RPMI8226 (cell line): ENCODE data around the gene ILKAP.

ENCODE experiments used
- DNase-seq: peaks from one replicate; pipeline ENCODE4 v3.0.0-alpha.2; 2015

ILKAP gene

GRCh38 chr2:238163481-238164198 is 39.9 kb downstream of the ILKAP start:
- no peak for DNase-seq

- DNase-seq: no peak
Measured at GRCh38 chr2:238162846-238163441, 40.6 kb downstream of the ILKAP start.

DNA sequence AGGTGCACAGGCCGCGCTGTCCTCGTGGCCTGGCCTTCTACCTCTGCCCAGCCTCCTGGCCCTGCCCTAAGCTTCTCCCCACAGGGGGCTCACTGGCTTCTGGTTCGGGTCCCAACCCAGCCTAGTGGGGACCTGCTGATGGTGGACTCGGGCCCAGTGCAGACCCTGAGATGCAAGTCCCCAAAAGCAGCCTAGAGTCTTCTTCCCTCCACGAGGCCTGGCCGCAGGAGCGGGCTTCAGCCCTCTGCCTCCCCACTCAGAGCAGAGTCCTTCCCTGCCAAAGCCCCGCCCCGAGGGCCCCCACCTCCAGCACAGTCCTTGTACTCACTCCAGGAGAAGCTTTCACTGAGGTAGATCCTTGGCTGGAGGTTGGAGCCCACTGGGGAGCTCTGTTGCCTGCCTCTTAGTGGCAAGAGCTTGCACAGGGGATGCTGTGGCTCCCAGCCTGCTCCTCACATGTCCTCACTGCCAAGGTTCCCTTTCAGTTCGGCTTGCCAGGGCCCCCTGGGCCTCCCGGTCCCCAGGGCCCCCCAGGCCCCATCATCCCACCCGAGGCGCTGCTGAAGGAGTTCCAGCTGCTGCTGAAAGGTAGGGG is 41.1 kb downstream of the ILKAP start:
- no peak for DNase-seq

DNA sequence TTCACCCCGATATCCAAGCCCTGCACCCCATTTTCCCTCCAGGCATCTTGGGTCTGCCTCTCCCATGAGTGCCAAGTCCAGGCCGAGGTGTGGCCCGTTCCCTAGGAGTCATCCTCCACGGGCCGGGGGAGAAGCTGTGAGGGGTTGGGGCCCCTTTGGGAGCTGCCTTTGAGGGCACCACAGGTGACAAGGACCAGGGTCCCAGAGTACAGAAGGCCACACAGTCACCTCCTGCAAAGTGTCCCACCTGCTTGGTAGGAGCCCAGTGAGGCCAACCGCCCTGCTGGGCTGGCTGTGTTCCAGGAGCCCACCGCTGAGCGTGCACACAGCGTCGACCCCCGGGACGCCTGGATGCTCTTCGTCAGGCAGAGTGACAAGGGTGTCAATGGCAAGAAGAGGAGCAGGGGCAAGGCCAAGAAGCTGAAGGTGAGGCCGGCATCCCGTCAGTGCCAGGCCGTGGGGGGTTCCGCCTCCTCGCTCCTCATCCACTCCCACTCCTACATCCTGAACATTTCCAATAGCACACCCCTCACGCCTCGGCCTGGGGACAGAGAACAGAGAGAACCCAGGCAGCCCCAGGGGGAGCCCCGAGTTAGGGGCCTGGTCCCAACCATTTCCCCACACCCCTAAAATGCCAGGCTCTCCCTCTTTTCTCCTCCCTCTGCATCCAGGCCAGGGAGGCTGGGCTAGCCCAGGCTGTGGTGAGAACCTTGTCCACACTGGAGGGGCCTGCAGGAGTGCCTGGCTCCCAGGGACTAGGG is 42.0 kb downstream of the ILKAP start:
- no peak for DNase-seq

- no peak for DNase-seq
Measured at GRCh38 chr2:238160206-238161129, 43.0 kb downstream of the ILKAP start.

GRCh38 chr2:238159661-238160205 is 43.8 kb downstream of the ILKAP start:
- DNase-seq: no peak

DNA sequence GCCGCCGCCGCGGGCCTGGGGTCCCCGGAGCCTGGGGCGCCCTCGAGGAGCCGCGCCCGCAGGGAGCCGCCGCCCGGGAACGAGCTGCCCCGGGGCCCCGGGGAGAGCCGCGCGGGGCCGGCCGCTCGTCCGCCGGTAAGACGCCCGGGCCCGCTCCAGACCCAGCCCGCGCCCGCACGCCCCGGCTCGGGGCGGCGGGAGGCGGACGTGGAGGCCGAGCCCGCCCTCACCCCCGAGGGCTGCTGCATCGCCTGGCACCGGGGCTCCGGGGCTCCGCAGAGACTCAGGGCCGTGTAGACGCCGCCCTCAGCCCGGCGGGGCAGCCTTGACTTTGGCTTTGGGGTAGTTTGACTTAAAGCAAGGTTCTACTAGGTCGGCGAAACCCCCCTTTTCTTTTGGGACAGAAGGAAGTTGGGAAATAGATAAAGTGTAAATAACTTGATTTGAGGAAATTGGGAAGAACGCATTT is 44.4 kb downstream of the ILKAP start:
- peak; percentile 31 for DNase-seq

DNA sequence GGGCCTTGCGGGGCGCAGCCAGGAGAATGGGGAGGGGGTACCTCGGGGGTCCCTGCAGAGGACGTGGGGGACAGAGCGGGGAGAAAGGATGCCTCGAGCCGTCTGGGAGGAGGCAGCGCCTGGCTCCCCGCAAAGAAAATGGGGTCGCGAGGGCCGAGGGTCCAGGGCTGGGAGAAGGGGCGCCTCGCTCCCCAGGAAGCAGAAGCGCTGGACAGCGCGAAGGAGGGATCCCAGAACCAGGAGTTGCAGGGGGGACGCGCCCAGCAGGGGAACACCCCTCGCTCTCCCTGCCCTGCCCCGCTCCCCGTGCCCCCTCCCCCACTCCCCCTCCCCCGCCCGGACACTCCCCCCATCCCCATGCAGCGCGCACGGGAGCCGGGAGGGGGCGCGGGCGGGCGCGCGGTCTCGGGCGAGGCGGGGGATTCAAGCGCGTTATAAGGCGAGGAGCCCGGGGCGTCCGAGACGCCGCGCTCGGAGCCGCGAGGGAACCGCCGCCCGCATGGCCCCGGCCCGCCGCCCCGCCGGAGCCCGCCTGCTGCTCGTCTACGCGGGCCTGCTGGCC is 44.9 kb downstream of the ILKAP start, which contains the start of gene ERFE:
ERFE (plus strand) TSS at position 462 of the 562 bp plus-strand sequence; CDS start at position 500, 38 bp downstream.
- DNase-seq: peak; percentile 65

GRCh38 chr2:238158018-238158508 is 45.4 kb downstream of the ILKAP start:
- DNase-seq: no peak

GRCh38 chr2:238157506-238158017 is 45.9 kb downstream of the ILKAP start:
- no peak for DNase-seq

DNA sequence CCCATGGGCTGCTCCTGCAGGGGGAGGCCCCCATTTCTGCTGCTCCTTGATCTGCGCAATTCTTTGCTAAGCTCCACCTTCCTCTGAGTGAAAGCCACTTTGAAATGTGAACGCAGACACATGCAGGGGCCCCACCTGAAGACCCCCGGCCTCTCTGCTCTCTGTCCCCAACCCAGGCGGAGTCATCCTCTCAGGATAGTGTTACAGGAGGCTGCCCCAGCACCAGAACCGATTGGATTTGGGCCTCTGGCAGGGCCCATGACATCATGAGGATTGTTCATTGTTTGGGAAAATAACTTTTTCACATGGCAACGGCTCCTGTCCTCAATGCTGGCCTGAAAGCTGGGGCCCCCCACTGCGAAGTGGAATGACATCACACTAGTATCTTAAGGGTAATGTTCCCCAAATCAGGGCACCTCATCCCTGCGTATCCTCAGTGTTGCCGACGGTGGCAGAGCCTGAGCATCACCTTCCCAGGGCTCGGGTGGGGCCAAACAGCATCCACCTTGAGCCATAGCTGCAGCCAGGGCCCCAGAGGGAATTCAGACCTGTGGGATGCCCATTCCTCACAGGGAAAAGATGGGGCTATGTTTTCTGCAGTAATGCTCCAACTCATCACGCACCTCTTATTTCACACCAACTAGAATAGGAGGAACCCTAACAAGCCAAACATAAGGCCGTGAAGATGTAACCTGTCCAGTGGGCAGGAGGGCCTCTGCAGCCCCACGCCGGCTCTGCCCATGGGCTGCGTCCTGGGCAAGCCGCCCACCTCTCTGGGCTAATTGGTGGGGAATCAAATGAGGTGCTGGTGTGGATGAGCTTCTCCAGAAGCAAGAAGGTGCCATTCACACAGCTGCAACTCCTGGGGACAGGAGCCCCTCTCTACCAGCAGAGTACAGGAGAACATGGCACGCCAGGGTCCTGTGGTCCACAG is 47.5 kb downstream of the ILKAP start:
- no peak for DNase-seq

DNA sequence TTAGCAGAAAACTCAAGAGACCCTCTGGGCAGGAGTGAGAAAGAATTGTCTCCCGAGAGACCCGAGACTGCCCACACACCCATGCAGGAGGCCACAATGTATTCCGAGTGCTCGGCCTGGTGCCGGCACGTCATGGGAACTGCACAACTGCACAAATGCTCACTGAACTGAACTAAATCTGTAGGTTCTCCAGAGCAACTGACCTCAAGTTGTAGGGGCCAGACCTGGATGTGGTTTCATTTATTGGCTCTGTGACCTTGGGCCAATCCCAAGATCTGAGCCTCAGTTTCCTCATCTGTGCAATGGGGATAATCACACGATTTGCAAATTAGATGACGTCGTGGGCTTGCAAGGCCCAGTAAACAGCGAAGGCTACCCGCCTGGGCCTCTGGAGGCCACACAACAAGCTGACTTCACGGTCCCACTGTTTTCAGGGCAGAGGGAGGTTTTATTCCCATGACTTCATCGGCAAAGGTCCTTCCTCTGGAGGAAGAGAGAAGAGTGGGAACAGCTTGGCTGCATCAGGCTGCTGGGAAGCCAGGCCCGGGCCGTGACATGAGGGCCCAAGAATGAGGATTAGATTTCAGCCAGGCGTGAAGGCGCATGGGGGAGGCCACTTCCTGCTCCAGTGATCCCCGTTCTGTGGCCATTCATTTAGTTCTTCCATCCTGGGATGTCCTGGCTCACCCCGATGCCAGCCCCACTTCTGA is 48.3 kb downstream of the ILKAP start:
- DNase-seq: no peak

DNA sequence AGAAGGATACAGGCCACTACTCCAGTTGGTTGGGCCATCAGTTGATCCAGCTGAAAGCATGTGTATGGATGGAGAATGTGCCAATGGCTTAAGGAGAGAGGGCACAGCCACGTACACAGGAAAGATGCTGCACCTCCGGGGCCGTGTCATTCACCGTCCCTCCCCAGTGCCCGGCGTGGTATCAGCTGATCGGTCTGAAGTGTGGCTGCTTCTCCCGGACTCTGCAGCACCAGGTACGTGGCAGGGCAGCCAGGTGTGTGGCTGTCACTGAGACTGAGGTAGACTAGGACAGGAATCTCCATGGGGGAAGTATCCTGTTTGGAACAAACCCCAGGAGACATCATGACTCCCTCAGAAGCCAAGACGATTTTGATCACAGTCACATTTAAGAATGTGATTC is 48.9 kb downstream of the ILKAP start:
- DNase-seq: no peak

DNA sequence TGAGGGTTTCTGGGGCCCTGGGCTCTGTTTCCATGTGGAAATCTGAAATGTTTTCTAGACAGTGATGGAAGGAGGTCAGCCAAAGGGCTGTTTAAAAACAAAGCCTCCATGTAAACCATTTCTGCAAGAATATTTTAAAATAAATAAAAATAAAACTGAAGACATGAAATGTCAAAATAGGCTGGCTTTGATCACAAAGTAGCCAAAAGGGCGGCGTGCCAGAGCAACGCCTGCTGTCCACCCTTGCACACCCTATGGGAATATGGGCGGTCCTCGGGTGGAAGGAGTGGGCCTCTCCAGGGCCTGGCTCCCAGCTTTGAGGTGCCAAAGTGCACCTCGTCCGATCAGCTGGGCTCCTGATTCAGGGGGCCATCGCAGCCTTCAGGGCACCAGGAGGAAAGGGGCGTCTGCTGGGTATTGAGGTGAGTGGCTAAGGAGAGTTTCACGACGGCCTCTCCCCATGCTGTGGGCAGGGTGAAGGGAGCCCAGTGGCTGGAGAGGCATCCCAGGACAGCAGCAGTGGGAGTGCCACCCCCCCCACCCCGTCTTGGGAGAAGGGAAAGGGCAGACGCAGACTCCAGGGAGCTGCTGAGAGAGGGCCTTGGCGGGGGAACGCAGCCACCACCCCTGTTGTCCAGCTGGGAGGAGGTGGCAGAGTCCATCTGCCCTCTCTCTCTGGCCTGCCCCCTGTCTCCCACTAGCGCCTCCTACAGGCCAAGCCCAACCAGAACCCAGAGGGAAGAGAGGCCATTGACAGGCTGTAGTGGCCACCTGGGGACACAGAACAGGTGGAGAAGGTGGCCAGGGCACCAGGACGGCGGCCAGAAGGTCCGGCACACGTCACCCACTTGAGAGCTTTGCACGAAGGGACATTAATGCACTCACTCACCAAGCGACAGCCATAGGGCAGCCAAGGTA is 50.5 kb downstream of the ILKAP start:
- DNase-seq: no peak

DNA sequence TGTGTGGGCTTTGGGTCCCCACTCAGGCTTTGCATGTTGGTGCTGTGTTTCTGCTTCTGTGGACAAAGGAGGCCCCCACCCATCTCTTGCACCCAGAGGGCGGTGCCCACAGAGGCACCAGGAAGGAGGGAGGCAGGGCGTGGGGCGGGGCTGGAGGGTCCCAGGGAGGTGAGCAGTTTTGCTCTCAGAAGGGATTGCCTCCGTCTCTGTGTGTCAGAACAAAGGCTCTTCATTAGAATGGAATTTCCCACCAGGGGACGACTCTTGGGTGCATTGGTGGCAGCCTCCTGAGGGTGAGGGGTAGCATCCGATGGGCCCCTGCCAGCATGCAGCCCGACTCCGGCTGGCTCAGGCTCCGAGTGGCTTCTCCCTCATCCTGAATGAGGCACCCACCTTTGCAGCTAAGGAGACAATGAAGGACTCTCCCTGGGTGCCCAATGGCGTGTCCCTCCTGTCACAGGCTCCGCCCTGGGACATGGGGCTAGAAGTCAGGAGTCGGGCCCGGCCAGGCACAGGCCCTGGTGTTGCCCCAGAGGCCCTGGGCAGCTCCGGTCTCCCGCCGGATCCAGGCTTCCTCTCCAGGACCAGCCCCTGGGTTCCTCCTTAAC is 51.8 kb downstream of the ILKAP start:
- DNase-seq: no peak

- no peak for DNase-seq
Measured at GRCh38 chr2:238151205-238151604, 52.3 kb downstream of the ILKAP start.

DNA sequence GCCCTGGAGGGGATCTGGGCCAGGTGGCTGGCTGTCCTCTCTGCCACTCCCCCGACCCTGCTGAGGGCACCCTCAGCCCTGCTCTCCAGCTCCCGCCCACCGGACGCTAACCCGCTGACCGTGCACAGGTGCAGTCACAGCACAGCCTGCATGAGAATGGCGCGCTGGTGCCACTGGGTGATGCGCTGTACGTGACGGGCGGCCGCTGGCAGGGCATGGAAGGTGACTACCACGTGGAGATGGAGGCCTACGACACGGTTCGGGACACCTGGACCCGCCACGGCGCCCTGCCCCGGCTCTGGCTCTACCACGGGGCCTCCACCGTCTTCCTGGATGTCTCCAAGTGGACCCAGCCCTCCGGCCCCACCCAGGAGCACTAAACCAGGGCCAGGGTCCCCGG is 52.8 kb downstream of the ILKAP start:
- no peak for DNase-seq
